K562 treated with DMSO at 1 percent for 12 hours (cell line): Measurements from ENCODE around the gene KLF12. TPM values are rescaled to one million over a fixed set of nuclear protein-coding genes. Genes with fewer than 3 reads are reported as not detected.

ENCODE experiments used
- total RNA-seq: library from RNA; unstranded; fragments of 300-600 nt; gene quantifications from 2 replicates; pipeline ENCODE4 v1.2.3, GENCODE V29; 2022; ENCODE audit not compliant: insufficient read depth

The KLF12 gene
- not detected in 2 replicates for total RNA-seq

GRCh38 chr13:74134221-74134776 lies at the start of gene KLF12:
Gene KLF12, minus strand, starts transcription at chr13:74134404.

